ENCODE results near the gene ME3. TPM values are rescaled to one million over a fixed set of nuclear protein-coding genes. Genes with fewer than 3 reads are reported as not detected.

The ME3 gene
- total and polyA plus RNA-seq, 2 donors, result 9.5 to 10.1 TPM

DNA sequence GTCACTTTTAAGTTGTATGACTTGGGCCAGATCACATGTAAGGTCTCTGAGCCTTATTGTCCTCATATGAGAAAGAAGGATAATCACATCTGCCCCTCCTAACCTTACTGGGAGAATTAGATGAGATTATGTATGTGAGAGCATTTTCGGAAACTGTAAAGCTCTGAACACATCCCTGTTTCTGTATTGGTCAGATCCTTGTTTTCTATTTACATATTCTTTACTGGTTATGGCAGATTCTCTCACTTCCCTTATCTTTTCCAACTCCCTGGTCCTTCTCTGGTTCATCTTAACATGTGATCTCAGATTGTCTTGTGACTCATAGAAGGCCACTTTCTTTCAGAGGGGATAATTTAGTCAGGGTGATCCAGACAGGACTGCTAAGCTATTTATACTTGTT, 255.9 kb downstream of the ME3 start:
- no peak overlapping the region for H3K4me3 ChIP-seq (ENCODE audit: low read length in 2 of 2)
- 98% methylated on average over 1 of the region's 1 CpG for WGBS
- no peaks in the 10 kb centered on the region for H3K4me1 ChIP-seq (ENCODE audit: control insufficient read depth in 2 of 2, insufficient read depth in 2 of 2, low read length in 2 of 2)
- H3K36me3 ChIP-seq (ENCODE audit: control insufficient read depth in 2 of 2, insufficient read depth in 2 of 2, low read length in 1 of 2), result no peaks in the 10 kb centered on the region
- H3K27me3 ChIP-seq (ENCODE audit: control insufficient read depth in 2 of 2, insufficient read depth in 1 of 2, low read length in 1 of 2), result no peaks in the 10 kb centered on the region
- no peak overlapping the region for H3K27ac ChIP-seq (ENCODE audit: low read depth in 1 of 2, low read length in 1 of 2)
- DNase-seq (ENCODE audit: low read depth in 6 of 9, low spot score in 9 of 9), result peak in 1 of 9 donors; percentile 9
- no peaks in the 10 kb centered on the region for H3K9me3 ChIP-seq (ENCODE audit: control insufficient read depth in 2 of 2, insufficient read depth in 1 of 2, low read length in 1 of 2)

DNA sequence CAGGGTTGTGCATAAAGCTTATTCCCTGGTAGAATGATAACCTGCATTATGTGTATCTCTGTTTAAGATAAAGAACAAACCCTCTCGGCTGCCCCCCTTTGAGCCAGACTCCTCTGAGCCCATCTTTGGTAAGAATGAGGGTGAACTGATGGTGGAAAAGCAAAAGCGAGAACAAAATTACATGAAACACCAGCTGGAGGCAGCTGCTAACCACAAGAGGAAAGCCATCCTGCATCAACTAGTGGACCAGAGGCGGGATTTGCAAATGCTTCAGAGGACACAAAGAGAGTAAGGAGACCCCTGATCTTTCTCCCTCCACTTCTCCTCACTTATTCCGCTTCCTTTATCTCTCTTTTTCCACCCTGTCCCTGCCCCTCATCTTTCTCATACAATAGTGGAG, 257.4 kb downstream of the ME3 start:
- Histone ChIP-seq H3K27ac (ENCODE audit: low read depth in 1 of 2, low read length in 1 of 2) (no peak overlapping the region), H3K4me3 (ENCODE audit: low read length in 2 of 2) (no peak overlapping the region), H3K36me3 (ENCODE audit: control insufficient read depth in 2 of 2, insufficient read depth in 2 of 2, low read length in 1 of 2) (no peaks in the 10 kb centered on the region), H3K4me1 (ENCODE audit: control insufficient read depth in 2 of 2, insufficient read depth in 2 of 2, low read length in 2 of 2) (no peaks in the 10 kb centered on the region), H3K9me3 (ENCODE audit: control insufficient read depth in 2 of 2, insufficient read depth in 1 of 2, low read length in 1 of 2) (no peaks in the 10 kb centered on the region), H3K27me3 (ENCODE audit: control insufficient read depth in 2 of 2, insufficient read depth in 1 of 2, low read length in 1 of 2) (no peaks in the 10 kb centered on the region)
- no peak for DNase-seq (ENCODE audit: low read depth in 6 of 9, low spot score in 9 of 9)
- WGBS, result 83% methylated on average over 4 of the region's 4 CpGs

DNA sequence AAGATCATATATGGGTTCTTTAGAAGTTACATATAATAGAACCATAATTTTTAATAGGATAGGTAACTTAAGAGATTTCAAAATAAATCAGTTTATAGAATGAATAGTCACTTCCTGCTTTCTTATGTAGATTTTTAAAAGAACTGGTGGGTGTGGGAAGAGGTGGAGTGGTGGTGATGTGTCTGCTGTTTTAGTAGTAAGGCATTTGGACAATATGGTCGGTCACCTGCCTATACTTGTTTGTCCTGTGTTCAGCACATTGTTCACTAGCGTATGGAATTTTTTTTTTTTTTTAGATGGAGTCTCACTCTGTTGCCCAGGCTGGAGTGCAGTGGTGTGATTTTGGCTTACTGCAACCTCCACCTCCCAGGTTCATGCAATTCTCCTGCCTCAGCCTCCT, 258.4 kb downstream of the ME3 start:
- no peaks in the 10 kb centered on the region for H3K36me3 ChIP-seq (ENCODE audit: control insufficient read depth in 2 of 2, insufficient read depth in 2 of 2, low read length in 1 of 2)
- 99% methylated on average over 2 of the region's 2 CpGs for WGBS

DNA sequence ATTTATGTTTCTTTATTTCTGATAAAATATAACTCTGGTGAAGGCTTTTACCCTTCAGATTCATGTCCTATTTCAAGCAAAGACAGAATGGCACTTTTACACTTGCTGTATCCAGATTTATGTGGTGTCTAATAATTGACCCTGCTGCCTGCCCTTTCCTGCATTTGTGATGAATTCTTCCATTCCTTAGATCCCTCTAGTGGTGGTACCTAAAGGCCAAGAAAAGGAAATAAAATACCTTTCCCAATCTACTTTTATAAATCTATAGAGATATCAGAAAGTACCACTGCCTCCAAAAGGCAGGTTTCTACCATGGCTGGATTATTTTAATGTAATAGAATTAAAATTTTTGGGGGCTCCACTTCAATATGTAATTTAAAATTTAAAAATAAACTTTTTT, 263.6 kb downstream of the ME3 start:
- DNase-seq (ENCODE audit: low read depth in 6 of 9, low spot score in 9 of 9), result no peak
- Histone ChIP-seq H3K27me3 (ENCODE audit: control insufficient read depth in 2 of 2, insufficient read depth in 1 of 2, low read length in 1 of 2) (no peaks in the 10 kb centered on the region), H3K36me3 (ENCODE audit: control insufficient read depth in 2 of 2, insufficient read depth in 2 of 2, low read length in 1 of 2) (no peaks in the 10 kb centered on the region), H3K9me3 (ENCODE audit: control insufficient read depth in 2 of 2, insufficient read depth in 1 of 2, low read length in 1 of 2) (no peaks in the 10 kb centered on the region), H3K4me3 (ENCODE audit: low read length in 2 of 2) (no peak overlapping the region), H3K27ac (ENCODE audit: low read depth in 1 of 2, low read length in 1 of 2) (no peak overlapping the region), H3K4me1 (ENCODE audit: control insufficient read depth in 2 of 2, insufficient read depth in 2 of 2, low read length in 2 of 2) (no peaks in the 10 kb centered on the region)

More for the DNA sequence above, 258.4 kb downstream of the ME3 start:
- no peak for DNase-seq (ENCODE audit: low read depth in 6 of 9, low spot score in 9 of 9)
- Histone ChIP-seq H3K27ac (ENCODE audit: low read depth in 1 of 2, low read length in 1 of 2) (no peak overlapping the region), H3K4me3 (ENCODE audit: low read length in 2 of 2) (no peak overlapping the region), H3K4me1 (ENCODE audit: control insufficient read depth in 2 of 2, insufficient read depth in 2 of 2, low read length in 2 of 2) (no peaks in the 10 kb centered on the region), H3K9me3 (ENCODE audit: control insufficient read depth in 2 of 2, insufficient read depth in 1 of 2, low read length in 1 of 2) (no peaks in the 10 kb centered on the region), H3K27me3 (ENCODE audit: control insufficient read depth in 2 of 2, insufficient read depth in 1 of 2, low read length in 1 of 2) (no peaks in the 10 kb centered on the region)

DNA sequence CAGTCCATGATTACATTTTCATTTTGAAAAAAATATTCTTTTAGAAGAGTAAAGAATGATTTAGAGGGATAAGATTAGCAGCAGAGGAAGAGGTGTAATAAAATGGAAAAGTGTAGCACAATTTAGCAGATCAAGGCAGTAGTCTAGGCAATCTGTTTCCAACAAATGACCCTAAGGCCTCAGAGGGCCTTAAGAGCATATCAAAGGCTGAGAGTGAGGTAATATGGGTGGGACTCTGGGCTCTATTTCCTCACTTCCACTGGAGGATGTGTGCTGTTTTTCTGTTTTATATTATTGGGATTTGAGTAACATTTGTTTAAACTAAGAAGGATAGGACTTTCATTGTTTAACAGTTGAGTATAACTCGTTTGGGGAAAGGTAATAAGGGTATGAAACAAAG, 269.0 kb downstream of the ME3 start:
- Histone ChIP-seq H3K36me3 (ENCODE audit: control insufficient read depth in 2 of 2, insufficient read depth in 2 of 2, low read length in 1 of 2) (no peaks in the 10 kb centered on the region), H3K9me3 (ENCODE audit: control insufficient read depth in 2 of 2, insufficient read depth in 1 of 2, low read length in 1 of 2) (no peaks in the 10 kb centered on the region), H3K4me3 (ENCODE audit: low read length in 2 of 2) (no peak overlapping the region), H3K4me1 (ENCODE audit: control insufficient read depth in 2 of 2, insufficient read depth in 2 of 2, low read length in 2 of 2) (no peaks in the 10 kb centered on the region), H3K27me3 (ENCODE audit: control insufficient read depth in 2 of 2, insufficient read depth in 1 of 2, low read length in 1 of 2) (no peaks in the 10 kb centered on the region), H3K27ac (ENCODE audit: low read depth in 1 of 2, low read length in 1 of 2) (no peak overlapping the region)
- DNase-seq (ENCODE audit: low read depth in 6 of 9, low spot score in 9 of 9), result no peak
- 96% methylated on average over 1 of the region's 1 CpG for WGBS

DNA sequence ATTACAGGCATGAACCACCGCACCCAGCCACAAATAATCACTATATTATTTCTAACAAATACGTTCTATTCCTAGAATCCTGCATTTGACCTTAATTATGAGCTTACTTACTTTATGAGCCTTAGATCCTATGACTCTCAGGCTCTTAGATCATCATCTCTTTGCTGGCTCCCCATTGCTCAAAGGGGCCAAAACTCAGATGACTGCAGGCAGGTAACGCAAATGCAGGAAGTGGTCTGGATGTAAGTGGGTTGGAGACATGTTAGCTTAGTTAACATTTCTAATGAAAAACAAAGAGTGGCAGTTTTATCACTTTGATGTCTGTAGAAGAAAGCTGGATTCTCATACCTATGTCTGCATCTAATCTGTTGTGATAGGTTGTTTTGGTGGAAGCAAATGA, 274.3 kb downstream of the ME3 start:
- Histone ChIP-seq H3K9me3 (ENCODE audit: control insufficient read depth in 2 of 2, insufficient read depth in 1 of 2, low read length in 1 of 2) (no peaks in the 10 kb centered on the region), H3K4me1 (ENCODE audit: control insufficient read depth in 2 of 2, insufficient read depth in 2 of 2, low read length in 2 of 2) (no peaks in the 10 kb centered on the region), H3K27ac (ENCODE audit: low read depth in 1 of 2, low read length in 1 of 2) (no peak overlapping the region), H3K27me3 (ENCODE audit: control insufficient read depth in 2 of 2, insufficient read depth in 1 of 2, low read length in 1 of 2) (no peaks in the 10 kb centered on the region), H3K36me3 (ENCODE audit: control insufficient read depth in 2 of 2, insufficient read depth in 2 of 2, low read length in 1 of 2) (no peaks in the 10 kb centered on the region), H3K4me3 (ENCODE audit: low read length in 2 of 2) (no peak overlapping the region)
- no peak for DNase-seq (ENCODE audit: low read depth in 6 of 9, low spot score in 9 of 9)
- WGBS, result 92% methylated on average over 3 of the region's 3 CpGs

DNA sequence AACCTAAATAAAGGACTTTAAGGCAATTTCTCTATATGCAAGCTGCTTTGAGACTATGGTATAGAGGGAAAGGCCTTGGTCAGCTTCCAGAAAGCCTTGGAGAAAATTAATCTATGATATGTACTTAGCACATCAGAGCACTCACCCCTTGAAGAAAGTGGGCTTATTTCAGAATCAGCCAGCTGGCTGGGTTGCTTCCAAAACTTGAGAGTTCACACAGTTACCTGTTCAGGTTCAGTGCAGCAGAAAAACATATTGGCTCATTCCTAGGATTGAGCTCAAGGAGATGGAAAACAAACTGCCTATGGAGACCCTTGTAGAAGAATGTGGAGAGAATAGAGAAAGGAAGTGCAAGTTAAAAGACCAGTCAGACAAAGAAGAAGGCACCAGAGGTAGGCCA, 275.1 kb downstream of the ME3 start:
- Histone ChIP-seq H3K4me3 (ENCODE audit: low read length in 2 of 2) (no peak overlapping the region), H3K4me1 (ENCODE audit: control insufficient read depth in 2 of 2, insufficient read depth in 2 of 2, low read length in 2 of 2) (no peaks in the 10 kb centered on the region), H3K9me3 (ENCODE audit: control insufficient read depth in 2 of 2, insufficient read depth in 1 of 2, low read length in 1 of 2) (no peaks in the 10 kb centered on the region), H3K27me3 (ENCODE audit: control insufficient read depth in 2 of 2, insufficient read depth in 1 of 2, low read length in 1 of 2) (no peaks in the 10 kb centered on the region), H3K27ac (ENCODE audit: low read depth in 1 of 2, low read length in 1 of 2) (no peak overlapping the region), H3K36me3 (ENCODE audit: control insufficient read depth in 2 of 2, insufficient read depth in 2 of 2, low read length in 1 of 2) (no peaks in the 10 kb centered on the region)
- DNase-seq (ENCODE audit: low read depth in 6 of 9, low spot score in 9 of 9), result no peak

DNA sequence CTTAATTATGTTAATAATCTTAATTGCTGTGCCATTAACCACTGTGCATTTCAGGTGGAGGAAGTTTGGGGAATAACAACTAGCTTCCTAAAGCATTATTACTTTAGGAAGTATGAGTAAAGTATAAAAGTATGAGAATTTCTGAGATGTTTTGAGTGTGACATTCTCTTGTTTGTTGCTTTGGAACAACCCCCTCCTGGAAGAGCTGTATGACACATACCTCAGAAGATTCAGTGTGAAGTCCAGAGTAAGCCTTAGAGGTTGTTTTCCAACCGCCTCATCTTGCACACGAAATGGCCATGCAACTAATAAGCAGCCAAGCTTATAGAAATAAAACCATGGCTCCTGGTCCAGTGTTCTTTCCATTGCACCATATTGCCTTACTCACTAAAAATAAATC, 276.0 kb downstream of the ME3 start:
- H3K4me1 ChIP-seq (ENCODE audit: control insufficient read depth in 2 of 2, insufficient read depth in 2 of 2, low read length in 2 of 2), result no peaks in the 10 kb centered on the region
- DNase-seq (ENCODE audit: low read depth in 6 of 9, low spot score in 9 of 9), result no peak
- no peaks in the 10 kb centered on the region for H3K9me3 ChIP-seq (ENCODE audit: control insufficient read depth in 2 of 2, insufficient read depth in 1 of 2, low read length in 1 of 2)
- H3K4me3 ChIP-seq (ENCODE audit: low read length in 2 of 2), result no peak overlapping the region
- no peaks in the 10 kb centered on the region for H3K36me3 ChIP-seq (ENCODE audit: control insufficient read depth in 2 of 2, insufficient read depth in 2 of 2, low read length in 1 of 2)
- H3K27ac ChIP-seq (ENCODE audit: low read depth in 1 of 2, low read length in 1 of 2), result no peak overlapping the region
- WGBS, result 98% methylated on average over 2 of the region's 2 CpGs
- no peaks in the 10 kb centered on the region for H3K27me3 ChIP-seq (ENCODE audit: control insufficient read depth in 2 of 2, insufficient read depth in 1 of 2, low read length in 1 of 2)

DNA sequence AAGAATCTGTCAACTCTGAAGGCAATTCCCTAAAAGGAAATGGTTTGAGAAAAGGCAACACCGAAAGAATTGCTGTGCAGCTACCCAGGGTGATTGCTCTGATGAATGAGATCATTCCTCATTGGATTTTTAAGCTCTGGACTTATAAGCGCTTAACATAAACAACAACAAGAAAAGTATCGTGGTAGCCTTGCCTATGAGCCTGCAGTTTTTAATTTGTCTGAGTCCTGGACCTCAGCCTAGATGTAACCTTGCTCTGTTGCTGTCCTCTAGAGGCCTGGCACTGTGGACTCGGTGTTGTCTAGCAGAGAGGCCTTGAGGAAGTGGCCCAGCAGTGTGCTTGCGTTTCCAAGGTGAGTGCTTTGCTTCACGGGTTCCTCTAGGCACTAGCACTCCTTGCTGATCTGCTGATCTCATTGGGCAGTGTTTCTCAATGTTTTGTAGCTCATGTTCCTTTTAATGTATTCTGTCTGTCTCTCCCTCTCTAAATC, 277.3 kb downstream of the ME3 start:
- DNase-seq (ENCODE audit: low read depth in 6 of 9, low spot score in 9 of 9), result no peak
- Histone ChIP-seq H3K9me3 (ENCODE audit: control insufficient read depth in 2 of 2, insufficient read depth in 1 of 2, low read length in 1 of 2) (no peaks in the 10 kb centered on the region), H3K4me3 (ENCODE audit: low read length in 2 of 2) (no peak overlapping the region), H3K4me1 (ENCODE audit: control insufficient read depth in 2 of 2, insufficient read depth in 2 of 2, low read length in 2 of 2) (no peaks in the 10 kb centered on the region), H3K27me3 (ENCODE audit: control insufficient read depth in 2 of 2, insufficient read depth in 1 of 2, low read length in 1 of 2) (no peaks in the 10 kb centered on the region), H3K27ac (ENCODE audit: low read depth in 1 of 2, low read length in 1 of 2) (no peak overlapping the region), H3K36me3 (ENCODE audit: control insufficient read depth in 2 of 2, insufficient read depth in 2 of 2, low read length in 1 of 2) (no peaks in the 10 kb centered on the region)
- 83% methylated on average over 6 of the region's 6 CpGs for WGBS

Measured in thymus (tissue), 11 donors.